Measurements from ENCODE around the gene NCAPD2.
A peak's percentile ranks its signal among the peaks of the same experiment; 100 is the strongest.
"Not testable (repeated sequence)": the region's sequence is repeated elsewhere in the genome, so short reads cannot be mapped to it uniquely, and the experiment has no call there.

The NCAPD2 gene

GRCh38 chr12:6535697-6535946, 41.7 kb downstream of the NCAPD2 start:
- in situ Hi-C loops (cut with MboI; ENCODE audit: low sequenced_read_pairs, unreplicated experiment): no loop called here
- no peak for DNase-seq (ENCODE audit: low spot score)
- no peak for TF ChIP-seq CTCF (IDR thresholded peaks at IDR 0.05; ENCODE audit: borderline replicate concordance, control extremely low read depth, extremely low read depth, insufficient read depth, missing control alignments)

GRCh38 chr12:6535960-6536847, 42.3 kb downstream of the NCAPD2 start:
- TF ChIP-seq CTCF (IDR thresholded peaks at IDR 0.05; ENCODE audit: borderline replicate concordance, control extremely low read depth, extremely low read depth, insufficient read depth, missing control alignments): no peak
- in situ Hi-C loops (cut with MboI; ENCODE audit: low sequenced_read_pairs, unreplicated experiment): no loop called here
- no peak for DNase-seq (ENCODE audit: low spot score)

- DNase-seq (ENCODE audit: low spot score): no peak
- in situ Hi-C loops (cut with MboI; ENCODE audit: low sequenced_read_pairs, unreplicated experiment): no loop called here
Observed at GRCh38 chr12:6536894-6537579, 43.1 kb downstream of the NCAPD2 start.

GRCh38 chr12:6537580-6538419, 43.9 kb downstream of the NCAPD2 start:
- in situ Hi-C loops (cut with MboI; ENCODE audit: low sequenced_read_pairs, unreplicated experiment): not testable (repeated sequence)
- TF ChIP-seq CTCF (IDR thresholded peaks at IDR 0.05; ENCODE audit: borderline replicate concordance, control extremely low read depth, extremely low read depth, insufficient read depth, missing control alignments): peak; percentile 73
- peak; percentile 70 for DNase-seq (ENCODE audit: low spot score)

More at GRCh38 chr12:6536894-6537579, 43.1 kb downstream of the NCAPD2 start:
- no peak for TF ChIP-seq CTCF (IDR thresholded peaks at IDR 0.05; ENCODE audit: borderline replicate concordance, control extremely low read depth, extremely low read depth, insufficient read depth, missing control alignments)

GRCh38 chr12:6538420-6539313, 44.8 kb downstream of the NCAPD2 start:
- TF ChIP-seq CTCF (IDR thresholded peaks at IDR 0.05; ENCODE audit: borderline replicate concordance, control extremely low read depth, extremely low read depth, insufficient read depth, missing control alignments): no peak
- no peak for DNase-seq (ENCODE audit: low spot score)
- in situ Hi-C loops (cut with MboI; ENCODE audit: low sequenced_read_pairs, unreplicated experiment): no loop called here

Data from GM13976 (cell line).